Neural progenitor cell (in vitro differentiated cells): ENCODE measurements around the gene GSTO1. TPM values are rescaled to one million over a fixed set of nuclear protein-coding genes. Genes with fewer than 3 reads are reported as not detected.

Source experiments
- DNase-seq: peaks from one replicate; pipeline ENCODE4 v3.0.0-alpha.2; 2016; ENCODE audit warnings: low spot score
- H2AFZ ChIP-seq: fragments of 200-600 bp; sonication (generic); replicated peaks from 2 replicates; pipeline ENCODE4 v1.6.1; 2016; ENCODE audit warnings: antibody characterized with exemption
- H3F3A ChIP-seq: fragments of 200-600 bp; sonication (generic); 2 replicates; pipeline ENCODE4 v1.6.1; 2016; ENCODE audit warnings: antibody characterized with exemption, low read depth
- H3K27ac ChIP-seq: fragments of 200-600 bp; sonication (generic); 2 replicates; pipeline ENCODE4 v1.5.1; 2016; ENCODE audit warnings: mild to moderate bottlenecking
- H3K27me3 ChIP-seq: fragments of 200-600 bp; sonication (generic); 2 replicates; pipeline ENCODE4 v1.6.1; 2016; ENCODE audit warnings: mild to moderate bottlenecking, moderate library complexity
- H3K36me3 ChIP-seq: fragments of 200-600 bp; sonication (generic); 2 replicates; pipeline ENCODE4 v1.5.1; 2016
- H3K4me1 ChIP-seq: fragments of 200-600 bp; sonication (generic); 2 replicates; pipeline ENCODE4 v1.6.1; 2016; ENCODE audit warnings: mixed run types
- H3K4me2 ChIP-seq: fragments of 200-600 bp; sonication (generic); 2 replicates; pipeline ENCODE4 v1.6.1; 2016
- H3K4me3 ChIP-seq: fragments of 200-600 bp; sonication (generic); 2 replicates; pipeline ENCODE4 v1.5.1; 2016
- H3K79me2 ChIP-seq: fragments of 200-600 bp; sonication (generic); 2 replicates; pipeline ENCODE4 v1.6.1; 2016; ENCODE audit warnings: low read depth
- H3K9ac ChIP-seq: fragments of 200-600 bp; sonication (generic); 2 replicates; pipeline ENCODE4 v1.6.1; 2016
- H3K9me3 ChIP-seq: fragments of 200-600 bp; sonication (generic); 2 replicates; pipeline ENCODE4 v1.5.1; 2016; ENCODE audit warnings: low read depth
- H4K20me1 ChIP-seq: fragments of 200-600 bp; sonication (generic); 2 replicates; pipeline ENCODE4 v1.6.1; 2016; ENCODE audit warnings: low read depth
- H3K27ac Mint-ChIP-seq: 3 replicates; pipeline ENCODE4 v1.8.0; 2021; ENCODE audit warnings: mixed read lengths
- H3K27me3 Mint-ChIP-seq: 2 replicates; pipeline ENCODE4 v1.8.0; 2022; ENCODE audit warnings: low read depth, mild to moderate bottlenecking, inconsistent platforms, moderate library complexity, mixed read lengths; ENCODE audit not compliant: insufficient read depth
- H3K36me3 Mint-ChIP-seq: 3 replicates; pipeline ENCODE4 v1.8.0; 2021; ENCODE audit warnings: mixed read lengths
- H3K4me1 Mint-ChIP-seq: 3 replicates; pipeline ENCODE4 v1.8.0; 2021; ENCODE audit warnings: mixed read lengths
- H3K4me3 Mint-ChIP-seq: 3 replicates; pipeline ENCODE4 v1.8.0; 2021; ENCODE audit warnings: mild to moderate bottlenecking, moderate library complexity, mixed read lengths
- H3K9me3 Mint-ChIP-seq: 3 replicates; pipeline ENCODE4 v1.8.0; 2020; ENCODE audit warnings: mixed read lengths
- EZH2 ChIP-seq: fragments of 200-600 bp; sonication (generic); IDR thresholded peaks from 2 replicates; pipeline ENCODE4 v1.6.1; 2017; ENCODE audit warnings: antibody characterized with exemption, mild to moderate bottlenecking, moderate library complexity
- EZH2phosphoT487 ChIP-seq: fragments of 200-600 bp; sonication (generic); IDR thresholded peaks from 2 replicates; pipeline ENCODE4 v1.6.1; 2017; ENCODE audit warnings: antibody characterized with exemption
- total RNA-seq: library from RNA; depleted of rRNA; stranded (reverse); fragments of >200 nt; gene quantifications from 2 replicates; pipeline ENCODE4 v1.2.3, GENCODE V29; 2015; ENCODE audit warnings: low replicate concordance
- TF ChIP-seq, protein P1 (sequence below): fragments of 200-600 bp; sonication (generic); IDR thresholded peaks from 2 replicates; pipeline ENCODE4 v1.5.1; 2017; ENCODE audit warnings: antibody characterized with exemption, mild to moderate bottlenecking

GSTO1 gene
- total RNA-seq, 1 donor from 2014 or later: 48.6 TPM

DNA sequence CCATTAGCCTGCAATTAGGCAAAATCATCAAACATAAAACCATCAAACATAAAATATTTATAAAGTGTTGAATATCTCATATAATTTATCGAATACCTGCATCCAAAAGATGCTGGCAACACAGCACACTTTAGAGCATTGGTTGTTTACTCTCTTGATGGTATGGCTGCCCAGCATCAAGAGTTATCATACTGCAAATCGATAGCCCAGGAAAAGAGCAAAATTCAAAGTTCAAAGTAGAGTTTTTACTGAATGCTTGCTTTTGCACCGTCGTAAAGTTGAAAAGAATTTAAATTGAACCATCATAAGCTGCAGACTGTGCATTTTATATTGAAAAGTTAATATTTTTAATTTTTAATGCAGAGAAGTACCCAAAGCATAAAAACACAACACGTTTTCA lies 10.1 kb downstream of the GSTO1 start:
- H2AFZ ChIP-seq: no peak overlapping the region
- TF ChIP-seq EZH2phosphoT487: no peak
- TF ChIP-seq, protein P1, sequence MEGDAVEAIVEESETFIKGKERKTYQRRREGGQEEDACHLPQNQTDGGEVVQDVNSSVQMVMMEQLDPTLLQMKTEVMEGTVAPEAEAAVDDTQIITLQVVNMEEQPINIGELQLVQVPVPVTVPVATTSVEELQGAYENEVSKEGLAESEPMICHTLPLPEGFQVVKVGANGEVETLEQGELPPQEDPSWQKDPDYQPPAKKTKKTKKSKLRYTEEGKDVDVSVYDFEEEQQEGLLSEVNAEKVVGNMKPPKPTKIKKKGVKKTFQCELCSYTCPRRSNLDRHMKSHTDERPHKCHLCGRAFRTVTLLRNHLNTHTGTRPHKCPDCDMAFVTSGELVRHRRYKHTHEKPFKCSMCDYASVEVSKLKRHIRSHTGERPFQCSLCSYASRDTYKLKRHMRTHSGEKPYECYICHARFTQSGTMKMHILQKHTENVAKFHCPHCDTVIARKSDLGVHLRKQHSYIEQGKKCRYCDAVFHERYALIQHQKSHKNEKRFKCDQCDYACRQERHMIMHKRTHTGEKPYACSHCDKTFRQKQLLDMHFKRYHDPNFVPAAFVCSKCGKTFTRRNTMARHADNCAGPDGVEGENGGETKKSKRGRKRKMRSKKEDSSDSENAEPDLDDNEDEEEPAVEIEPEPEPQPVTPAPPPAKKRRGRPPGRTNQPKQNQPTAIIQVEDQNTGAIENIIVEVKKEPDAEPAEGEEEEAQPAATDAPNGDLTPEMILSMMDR: no peak
- no peak for TF ChIP-seq EZH2

DNA sequence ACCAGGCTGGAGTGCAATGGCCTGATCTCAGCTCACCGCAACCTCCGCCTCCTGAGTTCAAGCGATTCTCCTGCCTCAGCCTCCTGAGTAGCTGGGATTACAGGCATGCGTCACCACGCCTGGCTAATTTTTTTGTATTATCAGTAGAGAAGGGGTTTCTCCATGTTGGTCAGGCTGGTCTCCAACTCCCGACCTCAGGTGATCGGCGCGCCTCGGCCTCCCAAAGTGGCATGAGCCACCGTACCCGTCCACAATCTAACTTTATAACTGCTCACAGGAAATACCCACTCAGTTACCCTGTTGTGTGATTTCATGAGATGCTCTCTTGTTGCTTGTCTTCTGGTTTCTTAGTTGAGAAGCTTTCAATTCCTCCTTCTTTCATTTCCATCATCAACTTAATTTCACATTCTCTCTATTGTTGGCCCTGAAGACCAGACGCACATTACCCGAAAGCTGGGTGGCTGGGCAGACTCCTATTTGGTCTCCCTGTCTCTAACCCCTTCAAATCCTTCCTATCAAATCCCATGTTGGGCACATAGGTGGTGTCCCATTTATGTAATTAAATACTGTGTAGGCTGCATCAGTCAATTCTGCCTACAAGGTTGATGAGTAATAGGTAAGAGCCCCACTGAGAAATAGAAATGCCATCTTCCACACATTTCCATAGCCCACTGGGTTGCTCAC lies 13.2 kb downstream of the GSTO1 start:
- Histone ChIP-seq H3K27me3 (no peaks in the 10 kb centered on the region), H3K4me3 (peak overlapping the region; percentile 94), H3K9me3 (no peaks in the 10 kb centered on the region), H3K4me2 (peak overlapping the region; percentile 100), H4K20me1 (no peaks in the 10 kb centered on the region), H3K36me3 (no peaks in the 10 kb centered on the region), H2AFZ (no peak overlapping the region), H3K9ac (peak overlapping the region; percentile 91), H3K79me2 (peaks cover 48% of the 10 kb centered on the region), H3K27ac (no peak overlapping the region), H3F3A (no peaks in the 10 kb centered on the region), H3K4me1 (peaks cover 8% of the 10 kb centered on the region)
- H3K4me1 Mint-ChIP-seq: peaks cover 16% of the 10 kb centered on the region
- H3K27ac Mint-ChIP-seq: no peak overlapping the region
- no peaks in the 10 kb centered on the region for H3K9me3 Mint-ChIP-seq
- peaks cover 7% of the 10 kb centered on the region for H3K36me3 Mint-ChIP-seq
- DNase-seq: no peak
- H3K27me3 Mint-ChIP-seq: no peaks in the 10 kb centered on the region
- H3K4me3 Mint-ChIP-seq: peak overlapping the region; percentile 88
- TF ChIP-seq EZH2: no peak
- no peak for TF ChIP-seq EZH2phosphoT487
- TF ChIP-seq, protein P1: no peak

More for the DNA sequence above, 10.1 kb downstream of the GSTO1 start:
- Histone ChIP-seq H3K4me2 (no peak overlapping the region), H3K9ac (no peak overlapping the region), H3K4me3 (no peak overlapping the region), H3K4me1 (peaks cover 8% of the 10 kb centered on the region), H3K9me3 (no peaks in the 10 kb centered on the region), H3K36me3 (no peaks in the 10 kb centered on the region), H4K20me1 (peaks cover 11% of the 10 kb centered on the region), H3K79me2 (peaks cover 48% of the 10 kb centered on the region), H3K27ac (no peak overlapping the region), H3F3A (no peaks in the 10 kb centered on the region), H3K27me3 (no peaks in the 10 kb centered on the region)
- Mint-ChIP-seq H3K36me3 (peaks cover 7% of the 10 kb centered on the region), H3K27me3 (no peaks in the 10 kb centered on the region), H3K9me3 (no peaks in the 10 kb centered on the region), H3K27ac (no peak overlapping the region), H3K4me3 (no peak overlapping the region), H3K4me1 (peaks cover 12% of the 10 kb centered on the region)
- no peak for DNase-seq

DNA sequence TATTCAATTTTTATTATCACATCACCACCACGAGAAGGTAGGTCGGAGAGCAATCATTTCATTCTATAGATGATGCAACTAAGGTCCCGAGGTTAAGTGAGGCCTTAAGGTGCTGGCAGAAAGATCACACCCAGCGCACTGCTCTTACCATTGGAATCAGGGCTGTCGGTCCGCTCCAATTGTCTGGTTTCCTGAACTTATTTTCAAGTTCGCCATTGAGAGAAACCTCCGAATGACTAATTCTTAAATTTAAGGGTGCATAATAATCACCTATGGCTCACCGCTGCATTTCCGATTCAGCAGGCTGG lies 13.7 kb downstream of the GSTO1 start:
- DNase-seq: no peak
- Histone ChIP-seq H3K27ac (no peak overlapping the region), H3K79me2 (peaks cover 48% of the 10 kb centered on the region), H3K4me3 (peak overlapping the region; percentile 94), H3K4me2 (peak overlapping the region; percentile 100), H2AFZ (no peak overlapping the region), H3K9me3 (no peaks in the 10 kb centered on the region), H3K36me3 (no peaks in the 10 kb centered on the region), H3K9ac (peak overlapping the region; percentile 91), H4K20me1 (no peaks in the 10 kb centered on the region), H3F3A (no peaks in the 10 kb centered on the region), H3K27me3 (no peaks in the 10 kb centered on the region), H3K4me1 (peaks cover 8% of the 10 kb centered on the region)
- Mint-ChIP-seq H3K4me3 (peak overlapping the region; percentile 88), H3K27ac (no peak overlapping the region), H3K27me3 (no peaks in the 10 kb centered on the region), H3K9me3 (no peaks in the 10 kb centered on the region), H3K36me3 (peaks cover 7% of the 10 kb centered on the region), H3K4me1 (peaks cover 16% of the 10 kb centered on the region)
- TF ChIP-seq, protein P1: no peak
- TF ChIP-seq EZH2 (no peak), EZH2phosphoT487 (no peak)
